ENCODE data around the gene BBLN.

Gene BBLN

DNA sequence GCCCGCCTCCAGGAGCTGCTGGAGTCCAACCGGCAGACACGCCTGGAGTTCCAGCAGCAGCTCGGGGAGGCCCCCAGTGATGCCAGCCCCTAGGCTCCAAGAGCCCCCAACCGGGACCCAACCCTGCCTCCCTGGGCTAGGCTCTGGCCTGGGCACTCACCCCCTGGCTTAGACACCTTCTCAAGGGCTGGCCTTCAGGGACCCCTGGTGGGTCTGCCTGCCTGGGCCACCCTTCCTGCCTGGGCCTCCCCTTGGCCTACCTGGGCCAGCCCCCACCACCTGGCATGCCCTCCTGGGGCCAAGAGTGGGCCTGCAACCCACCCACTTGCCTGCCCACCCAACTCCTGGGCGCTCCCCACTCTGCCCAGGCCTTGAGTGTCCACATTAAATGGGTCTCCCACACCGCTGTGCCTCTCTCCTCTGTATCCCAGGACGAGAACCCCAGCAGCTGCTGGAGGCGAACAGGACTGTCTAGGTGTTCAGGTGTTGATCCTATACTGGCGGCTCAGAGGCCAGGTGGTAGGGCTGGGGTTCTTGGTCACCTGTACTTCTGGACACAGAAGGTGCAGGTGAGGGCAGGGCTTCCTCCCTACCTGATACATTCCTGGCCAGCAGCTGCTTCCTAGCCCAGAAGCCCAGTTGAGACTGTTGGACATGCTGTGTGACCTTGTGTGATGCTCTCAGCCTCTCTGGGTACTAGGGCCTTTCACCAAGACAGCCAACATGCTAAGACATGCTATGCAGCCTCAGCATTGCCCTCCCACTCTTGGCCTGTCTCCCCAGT, 3.6 kb downstream of the BBLN start:
- DNase-seq (ENCODE audit: low spot score): no peak

- no peak for DNase-seq (ENCODE audit: low spot score)
These were observed 4.3 kb downstream of the BBLN start for GRCh38 chr9:128164307-128164885.

GRCh38 chr9:128166169-128166568, 6.1 kb downstream of the BBLN start:
- DNase-seq (ENCODE audit: low spot score): no peak

- no peak for DNase-seq (ENCODE audit: low spot score)
These were observed 7.1 kb downstream of the BBLN start for GRCh38 chr9:128167209-128167608.

DNA sequence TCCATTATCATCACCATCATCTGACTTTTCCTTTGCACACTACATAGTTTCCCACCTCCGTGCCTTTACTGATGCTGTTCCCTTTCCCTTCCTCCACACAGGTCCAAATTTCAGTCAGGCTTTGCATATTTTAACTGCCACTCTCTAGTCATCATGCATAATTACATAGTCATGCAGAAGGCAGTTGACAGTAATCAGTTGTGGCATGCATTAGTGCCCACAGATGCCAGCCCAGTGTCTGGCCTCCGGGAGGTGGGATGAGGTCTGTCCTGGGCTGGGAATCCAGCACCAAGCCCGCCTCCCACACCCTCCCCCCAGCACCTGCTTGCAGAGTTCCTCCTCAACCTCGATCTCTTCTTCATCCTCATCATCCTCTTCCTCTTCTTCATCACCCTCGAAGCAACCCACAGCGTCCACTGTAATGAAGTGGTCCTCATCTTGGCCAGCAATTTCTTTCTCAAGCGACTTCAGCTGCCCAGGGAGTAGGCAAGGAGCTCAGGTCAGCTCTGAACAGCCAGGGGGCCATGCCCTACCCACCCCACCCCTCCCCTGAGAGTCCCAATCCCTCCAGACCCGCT, 8.8 kb downstream of the BBLN start:
- DNase-seq (ENCODE audit: low spot score): no peak

DNA sequence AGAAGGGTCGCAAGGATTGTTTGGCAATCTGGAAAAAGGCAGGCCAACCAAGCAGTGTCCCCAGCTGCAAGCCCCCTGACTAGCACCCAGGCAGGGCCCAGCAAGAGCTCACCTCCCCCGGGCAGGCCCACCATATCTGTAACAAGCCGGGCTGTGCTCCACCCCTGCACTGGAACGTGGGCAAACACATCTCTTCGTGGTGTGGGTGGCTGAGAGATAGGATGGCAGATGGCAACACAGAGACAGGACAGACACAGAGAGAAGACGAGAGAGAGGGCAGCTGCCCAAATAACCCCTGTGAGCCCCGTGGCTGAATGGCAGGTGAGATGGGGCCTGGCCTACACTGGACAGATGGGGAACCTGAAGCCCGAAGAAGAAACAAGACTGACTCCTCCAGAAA, 9.4 kb downstream of the BBLN start:
- DNase-seq (ENCODE audit: low spot score): no peak

DNA sequence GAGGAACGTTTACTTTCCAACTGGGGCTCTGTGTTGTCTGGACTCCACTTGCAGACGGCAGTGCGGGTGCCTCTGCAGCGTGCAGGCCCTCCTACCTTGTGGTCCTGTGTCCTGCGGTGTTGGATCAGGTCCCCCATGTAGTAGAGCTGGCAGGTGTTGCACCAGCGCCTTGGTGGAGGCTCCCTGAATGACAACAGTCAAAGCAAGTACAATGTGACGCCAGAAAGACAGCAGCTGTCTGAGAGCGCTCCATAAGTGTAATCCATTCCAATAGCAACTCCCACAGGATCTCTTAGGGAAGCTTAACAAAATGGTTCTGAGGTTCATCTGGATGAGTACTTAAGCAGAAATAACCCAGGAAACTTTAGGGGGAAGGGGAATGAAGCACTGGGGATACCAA, 9.9 kb downstream of the BBLN start:
- DNase-seq (ENCODE audit: low spot score): no peak

DNA sequence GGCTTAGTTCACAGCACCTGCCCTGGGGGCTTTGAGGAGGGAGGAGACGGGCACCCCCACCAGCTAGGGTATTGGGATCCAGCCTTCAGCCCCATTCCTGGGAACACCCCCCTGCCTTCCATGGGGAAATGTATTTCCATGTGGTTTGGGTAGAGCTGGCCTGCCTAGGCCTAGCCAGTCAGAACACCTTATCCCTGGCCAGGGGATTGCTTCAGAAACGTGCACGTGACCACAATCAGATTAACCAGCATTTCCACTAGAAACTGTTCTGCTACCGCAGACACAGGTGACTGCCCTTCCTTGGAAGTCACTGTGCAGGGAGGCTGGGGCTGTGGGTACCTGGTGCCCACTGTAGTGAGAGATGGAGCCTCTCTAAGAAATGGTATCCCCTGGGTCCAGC, 14.0 kb downstream of the BBLN start:
- DNase-seq (ENCODE audit: low spot score): no peak

GRCh38 chr9:128175102-128175563, 15.1 kb downstream of the BBLN start:
- DNase-seq (ENCODE audit: low spot score): no peak

GRCh38 chr9:128175726-128176125, 15.7 kb downstream of the BBLN start:
- DNase-seq (ENCODE audit: low spot score): no peak

DNA sequence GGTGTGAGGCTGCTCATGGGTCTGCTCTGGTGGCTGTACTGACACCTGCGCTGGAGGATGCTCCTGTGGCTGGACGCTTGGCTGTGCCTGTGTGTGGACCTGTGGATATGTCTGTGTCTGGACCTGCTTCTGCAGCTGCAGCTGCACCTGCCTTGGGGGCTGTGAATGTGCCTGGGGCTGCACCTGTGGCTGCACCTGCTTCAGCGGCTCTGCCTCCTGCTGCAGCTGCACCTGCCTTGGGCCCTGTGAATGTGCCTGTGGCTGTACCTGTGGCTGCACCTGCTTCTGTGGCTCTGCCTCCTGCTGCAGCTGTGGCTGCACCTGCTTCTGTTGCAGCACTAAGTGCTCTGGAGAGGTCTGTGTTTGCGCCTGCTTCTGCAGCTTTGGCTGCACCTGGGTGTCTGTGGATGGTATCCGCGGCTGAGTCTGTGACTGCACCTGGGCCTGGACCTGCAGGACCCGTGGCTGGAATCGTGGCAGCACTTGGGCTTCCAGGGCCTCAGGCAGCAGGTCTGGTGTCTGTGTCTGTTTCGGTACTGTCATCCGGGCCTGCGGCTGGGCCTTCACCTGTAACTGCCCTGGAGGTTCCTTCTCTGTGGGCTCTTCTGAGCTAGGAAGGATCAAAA, 18.9 kb downstream of the BBLN start:
- no peak for DNase-seq (ENCODE audit: low spot score)

DNA sequence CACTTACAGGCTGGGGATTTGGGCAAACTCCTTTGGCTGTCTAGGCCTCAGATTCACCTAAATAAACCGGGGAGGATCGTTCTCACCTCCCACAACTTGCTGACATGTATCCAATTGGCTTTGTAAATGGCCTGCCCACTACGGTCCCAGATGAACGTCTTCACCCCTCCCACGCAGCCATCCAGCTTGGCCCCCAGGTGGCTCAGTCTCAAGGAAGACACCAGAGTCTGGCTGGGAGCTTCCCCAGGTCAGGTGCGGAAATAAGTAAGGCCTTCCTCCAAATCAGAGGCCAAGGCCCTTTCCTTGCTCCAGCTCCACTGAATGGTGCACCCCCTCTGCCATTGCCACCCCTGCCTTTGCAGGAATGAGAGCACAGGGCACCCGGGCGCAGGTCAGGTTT, 19.9 kb downstream of the BBLN start:
- DNase-seq (ENCODE audit: low spot score): no peak

DNA sequence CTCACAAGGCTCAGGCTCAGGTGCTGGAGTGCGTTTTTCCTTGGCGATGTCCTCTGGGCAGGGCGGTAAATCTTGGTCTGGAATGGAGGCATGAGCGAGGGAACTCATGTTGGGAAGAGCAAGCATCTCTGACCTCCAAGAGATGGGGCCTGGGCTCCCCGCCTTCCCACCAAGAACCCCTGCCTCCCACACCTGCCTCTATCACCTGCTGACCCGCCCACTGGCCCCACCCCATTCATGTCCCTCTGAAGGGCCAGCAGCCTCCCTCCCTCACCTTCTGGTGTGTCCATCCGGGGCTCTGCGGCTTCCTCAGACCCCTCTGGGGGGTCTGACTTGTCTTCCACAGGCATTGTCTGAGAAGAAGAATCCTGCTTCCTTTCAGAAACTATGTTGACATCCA, 20.4 kb downstream of the BBLN start:
- no peak for DNase-seq (ENCODE audit: low spot score)

DNA sequence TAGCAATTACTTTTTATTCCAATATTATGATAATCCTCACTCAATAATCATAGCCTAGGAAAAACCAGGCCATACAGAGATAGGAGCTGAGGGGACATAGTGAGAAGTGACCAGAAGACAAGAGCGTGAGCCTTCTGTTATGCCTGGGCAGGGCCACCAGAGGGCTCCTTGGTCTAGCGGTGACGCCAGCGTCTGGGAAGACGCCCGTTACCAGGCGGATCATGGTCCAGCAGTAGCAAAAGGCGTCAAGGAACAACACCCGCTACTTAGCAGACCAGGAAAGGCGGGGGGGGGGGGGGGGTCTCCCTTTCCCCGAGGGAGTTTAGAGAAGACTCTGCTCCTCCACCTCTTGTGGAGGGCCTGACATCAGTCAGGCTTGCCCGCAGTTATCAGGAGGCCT, 21.4 kb downstream of the BBLN start:
- DNase-seq (ENCODE audit: low spot score): peak; percentile 63

GRCh38 chr9:128182893-128183588, 23.0 kb downstream of the BBLN start:
- DNase-seq (ENCODE audit: low spot score): no peak

- DNase-seq (ENCODE audit: low spot score): no peak
These were observed 26.2 kb downstream of the BBLN start for GRCh38 chr9:128185979-128186965.

GRCh38 chr9:128187361-128187760, 27.3 kb downstream of the BBLN start:
- DNase-seq (ENCODE audit: low spot score): no peak

- no peak for DNase-seq (ENCODE audit: low spot score)
These were observed 28.1 kb downstream of the BBLN start for GRCh38 chr9:128188209-128188608.

GRCh38 chr9:128190013-128190412, 29.9 kb downstream of the BBLN start:
- no peak for DNase-seq (ENCODE audit: low spot score)

DNA sequence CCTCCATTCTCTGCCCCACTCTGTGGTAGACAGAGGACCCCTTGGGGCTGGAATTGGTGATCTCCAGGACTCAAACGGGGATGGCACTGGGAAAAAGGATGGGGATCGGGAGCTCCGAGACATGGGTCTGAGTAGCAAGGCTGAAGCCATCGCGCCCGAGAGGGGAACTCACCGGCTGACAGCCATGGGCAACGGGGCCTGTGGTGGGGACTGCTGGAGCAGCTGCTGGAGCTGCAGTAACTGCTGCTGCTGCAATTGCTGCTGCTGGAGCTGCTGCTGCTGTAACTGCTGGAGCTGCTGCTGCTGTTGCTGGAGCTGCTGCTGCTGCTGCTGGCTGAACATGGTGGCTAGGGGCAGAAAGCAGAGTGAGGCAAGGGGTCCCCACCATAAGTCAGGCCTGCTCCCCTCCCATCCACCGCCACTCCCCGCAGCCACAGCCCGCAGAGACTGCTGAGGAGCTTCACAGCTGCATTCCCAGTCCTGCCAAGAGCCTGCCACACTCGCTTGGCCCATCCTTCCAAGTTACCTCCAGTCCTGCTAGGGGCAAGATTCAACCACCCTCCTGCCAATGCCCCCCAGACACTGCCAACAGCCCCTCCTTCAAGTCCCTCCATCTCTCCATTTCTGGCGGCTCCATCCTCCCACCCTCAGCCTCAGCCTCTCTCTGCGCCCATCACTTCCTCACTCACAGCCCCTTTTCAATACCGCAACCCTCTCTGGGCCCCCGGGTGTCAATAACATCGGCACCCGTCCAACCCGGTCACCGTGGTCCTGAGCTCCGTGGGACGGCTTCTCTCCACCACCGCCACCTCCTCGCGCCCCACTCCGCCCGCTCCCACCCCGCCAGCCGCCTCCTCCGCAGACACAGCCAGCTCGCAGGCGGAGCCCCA, 30.7 kb downstream of the BBLN start:
- DNase-seq (ENCODE audit: low spot score): no peak
